Right atrium auricular region (tissue), 2 donors: Measurements from ENCODE around the gene MRPL1. TPM values are rescaled to one million over a fixed set of nuclear protein-coding genes. Genes with fewer than 3 reads are reported as not detected.

Source experiments
- DNase-seq: peaks from one replicate; pipeline ENCODE4 v3.0.0-alpha.2; 2019; ENCODE audit warnings: low spot score
- H3K27ac ChIP-seq, 2 donors: fragments of 200-600 bp; sonication (generic); 1 replicate in 1 of 2; 2 replicates in 1 of 2; pipeline ENCODE4 v1.5.1; 2016 to 2019
- H3K27me3 ChIP-seq, 2 donors: fragments of 200-600 bp; sonication (generic); one replicate each; pipeline versions ENCODE4 v1.5.1 to v1.6.0; 2017 to 2019
- H3K36me3 ChIP-seq: fragments of 200-600 bp; sonication (generic); one replicate; pipeline ENCODE4 v1.5.1; 2016
- H3K4me1 ChIP-seq, 2 donors: fragments of 200-600 bp; sonication (generic); one replicate each; pipeline versions ENCODE4 v1.5.1 to v1.6.0; 2017 to 2019
- H3K4me3 ChIP-seq, 2 donors: fragments of 200-600 bp; sonication (generic); 1 replicate in 1 of 2; 2 replicates in 1 of 2; pipeline ENCODE4 v1.5.1; 2017 to 2019; ENCODE audit warnings: mild to moderate bottlenecking in 1 of 2, moderate library complexity in 1 of 2
- H3K9me3 ChIP-seq, 2 donors: fragments of 200-600 bp; sonication (generic); one replicate each; pipeline ENCODE4 v1.5.1; 2019
- total RNA-seq, 2 donors: library from RNA; depleted of rRNA; stranded (reverse); fragments of >200 nt; gene quantifications; one replicate each; pipeline ENCODE4 v1.1.0, GENCODE V29; 2016
- TF ChIP-seq, protein P1 (sequence below), 2 donors: fragments of 200-600 bp; sonication (generic); IDR thresholded peaks; one replicate each; pipeline ENCODE4 v1.5.1; 2019; ENCODE audit warnings: antibody characterized with exemption in 2 of 2

Gene MRPL1
- total RNA-seq, 2 donors from 2014 or later: 17.4 to 32.0 TPM

GRCh38 chr4:77818602-77819403 is 43.8 kb upstream of the MRPL1 start, which contains the start of gene CNOT6L:
Gene CNOT6L, minus strand, starts transcription at chr4:77819368. Its CDS starts 60 bp downstream, at chr4:77819308.
- TF ChIP-seq, protein P1, sequence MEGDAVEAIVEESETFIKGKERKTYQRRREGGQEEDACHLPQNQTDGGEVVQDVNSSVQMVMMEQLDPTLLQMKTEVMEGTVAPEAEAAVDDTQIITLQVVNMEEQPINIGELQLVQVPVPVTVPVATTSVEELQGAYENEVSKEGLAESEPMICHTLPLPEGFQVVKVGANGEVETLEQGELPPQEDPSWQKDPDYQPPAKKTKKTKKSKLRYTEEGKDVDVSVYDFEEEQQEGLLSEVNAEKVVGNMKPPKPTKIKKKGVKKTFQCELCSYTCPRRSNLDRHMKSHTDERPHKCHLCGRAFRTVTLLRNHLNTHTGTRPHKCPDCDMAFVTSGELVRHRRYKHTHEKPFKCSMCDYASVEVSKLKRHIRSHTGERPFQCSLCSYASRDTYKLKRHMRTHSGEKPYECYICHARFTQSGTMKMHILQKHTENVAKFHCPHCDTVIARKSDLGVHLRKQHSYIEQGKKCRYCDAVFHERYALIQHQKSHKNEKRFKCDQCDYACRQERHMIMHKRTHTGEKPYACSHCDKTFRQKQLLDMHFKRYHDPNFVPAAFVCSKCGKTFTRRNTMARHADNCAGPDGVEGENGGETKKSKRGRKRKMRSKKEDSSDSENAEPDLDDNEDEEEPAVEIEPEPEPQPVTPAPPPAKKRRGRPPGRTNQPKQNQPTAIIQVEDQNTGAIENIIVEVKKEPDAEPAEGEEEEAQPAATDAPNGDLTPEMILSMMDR (IDR thresholded peaks at IDR 0.05): no peak
- no peaks in the 10 kb centered on the region for H3K36me3 ChIP-seq
- peak within 1 kb of the TSS; percentile 99 for H3K27ac ChIP-seq
- H3K4me1 ChIP-seq: peaks cover 0 to 38% of the 10 kb centered on the region in 2 donors
- no peaks in the 10 kb centered on the region for H3K27me3 ChIP-seq
- peak; percentile 78 for DNase-seq
- no peaks in the 10 kb centered on the region for H3K9me3 ChIP-seq
- peak within 1 kb of the TSS; percentile 84 to 87 for H3K4me3 ChIP-seq

DNA sequence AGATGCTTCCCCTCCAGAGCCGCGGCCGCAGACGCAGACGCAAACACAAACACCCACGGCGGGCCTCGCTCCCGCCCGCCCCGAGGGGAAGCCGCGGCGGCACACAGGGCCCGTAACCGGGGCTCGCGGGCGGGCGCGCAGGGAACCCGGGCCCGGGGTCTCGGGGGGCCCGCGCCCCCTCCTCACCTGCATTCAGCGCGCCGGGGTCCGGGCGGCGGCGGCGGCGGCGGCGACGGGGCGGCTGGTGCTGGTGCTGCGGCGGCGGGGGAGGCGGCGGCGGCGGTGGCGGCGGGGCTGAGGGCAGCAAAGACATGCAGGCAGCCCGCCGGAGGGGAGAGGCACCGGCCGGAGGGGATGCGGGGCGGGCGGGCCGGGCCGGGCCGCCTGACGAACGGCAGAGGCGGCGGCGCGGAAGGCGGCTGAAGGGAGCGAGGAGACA is 43.2 kb upstream of the MRPL1 start:
- peaks cover 0 to 36% of the 10 kb centered on the region in 2 donors for H3K4me1 ChIP-seq

DNA sequence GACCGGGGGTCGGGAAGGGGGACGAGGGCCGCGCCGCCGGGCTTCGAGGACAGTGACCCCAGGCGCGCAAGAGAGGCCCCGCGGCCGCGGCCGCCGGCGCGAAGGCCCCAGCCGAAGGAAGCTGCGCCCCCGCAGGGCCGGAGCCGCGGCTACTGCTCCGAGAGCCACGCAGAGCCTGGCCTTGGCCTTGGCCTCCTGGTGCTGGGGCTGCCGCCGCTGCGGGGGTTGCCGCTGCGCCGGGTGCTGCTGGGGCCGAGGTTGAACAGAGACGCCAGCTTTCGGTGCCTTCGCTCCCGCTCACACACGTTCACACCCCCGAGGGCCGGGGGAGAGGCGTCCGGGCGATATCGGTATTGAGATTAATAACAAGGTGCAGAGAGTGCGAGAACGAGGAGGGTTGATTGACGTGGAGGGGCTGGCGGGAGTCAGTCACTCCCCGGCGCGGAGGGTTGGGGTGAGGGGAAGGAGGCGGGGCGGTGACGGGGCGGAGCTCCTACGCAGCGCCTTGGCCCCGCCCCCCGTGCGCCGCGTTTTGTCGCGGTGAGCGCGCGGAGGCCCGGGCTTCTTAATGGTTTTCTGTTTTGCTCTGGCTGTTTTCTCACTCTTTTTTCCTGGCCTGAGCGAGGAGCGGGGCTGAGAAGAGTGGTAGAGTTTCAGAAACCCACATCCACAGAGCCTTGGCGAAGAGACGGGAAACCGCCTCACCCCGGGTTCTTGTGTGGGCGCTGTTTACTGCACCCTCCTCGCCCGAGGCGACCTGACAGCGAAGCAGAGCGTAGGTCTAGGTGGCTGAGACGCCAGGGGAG is 42.6 kb upstream of the MRPL1 start:
- Histone ChIP-seq H3K4me1 (peaks cover 0 to 30% of the 10 kb centered on the region in 2 donors), H3K27ac (peak overlapping the region; percentile 99), H3K9me3 (no peaks in the 10 kb centered on the region), H3K4me3 (peak overlapping the region; percentile 84 to 87), H3K27me3 (no peaks in the 10 kb centered on the region), H3K36me3 (no peaks in the 10 kb centered on the region)
- TF ChIP-seq, protein P1 (IDR thresholded peaks at IDR 0.05): no peak
- DNase-seq: peak; percentile 91

More for the DNA sequence above, 43.2 kb upstream of the MRPL1 start:
- DNase-seq: no peak
- H3K36me3 ChIP-seq: no peaks in the 10 kb centered on the region
- no peaks in the 10 kb centered on the region for H3K9me3 ChIP-seq
- H3K4me3 ChIP-seq: peak overlapping the region; percentile 84 to 87
- TF ChIP-seq, protein P1 (IDR thresholded peaks at IDR 0.05): no peak
- peak overlapping the region; percentile 99 for H3K27ac ChIP-seq
- H3K27me3 ChIP-seq: no peaks in the 10 kb centered on the region

DNA sequence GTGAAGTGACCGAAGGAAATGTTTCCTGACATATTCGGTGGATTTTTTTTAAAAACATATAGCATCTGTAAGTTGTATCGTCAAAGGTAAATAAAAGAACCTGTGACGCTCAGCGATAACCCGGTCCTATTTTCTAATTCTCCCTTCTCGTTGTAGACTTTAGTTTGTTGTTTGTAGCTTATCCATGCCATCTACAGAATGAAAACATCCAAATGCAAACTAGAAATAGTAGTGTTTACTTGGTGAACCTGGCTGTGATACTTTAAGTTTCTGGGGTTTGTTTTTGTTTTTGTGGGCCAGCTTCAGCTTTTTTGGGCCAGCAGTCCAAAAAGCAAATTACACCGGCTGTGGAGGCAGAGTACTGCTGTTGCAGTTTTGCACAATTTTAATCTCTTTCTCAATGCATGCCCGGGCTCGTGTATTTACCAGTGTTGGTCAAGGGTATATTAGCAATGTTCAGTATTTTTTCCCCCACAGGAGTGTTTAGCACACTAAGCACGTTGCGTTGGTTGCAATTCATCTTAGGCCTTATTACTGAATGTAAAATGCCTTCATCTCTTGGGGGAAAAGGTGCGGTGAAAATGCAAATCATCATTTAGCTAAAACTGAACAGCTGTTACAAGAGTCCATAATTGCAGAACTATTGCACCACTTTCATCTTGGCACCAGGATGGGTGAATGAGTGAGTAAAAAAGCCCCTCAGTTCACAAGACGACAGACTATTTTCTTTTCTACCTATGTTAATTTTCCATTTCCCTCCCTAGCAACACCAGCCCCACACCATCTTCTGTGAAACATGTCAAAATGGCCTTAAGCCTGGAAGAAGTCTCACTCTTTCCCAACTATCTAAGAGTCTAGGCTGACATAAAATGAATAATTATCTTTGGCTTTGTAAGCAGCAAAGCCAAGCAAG is 41.7 kb upstream of the MRPL1 start:
- DNase-seq: no peak
- Histone ChIP-seq H3K4me1 (peaks cover 0 to 22% of the 10 kb centered on the region in 2 donors), H3K9me3 (no peaks in the 10 kb centered on the region), H3K27me3 (no peaks in the 10 kb centered on the region), H3K36me3 (no peaks in the 10 kb centered on the region), H3K27ac (peak overlapping the region; percentile 99), H3K4me3 (peak overlapping the region; percentile 84 to 87)
- TF ChIP-seq, protein P1 (IDR thresholded peaks at IDR 0.05): no peak

- Histone ChIP-seq H3K4me3 (no peak overlapping the region), H3K27me3 (no peaks in the 10 kb centered on the region), H3K9me3 (no peaks in the 10 kb centered on the region), H3K4me1 (peaks cover 0 to 21% of the 10 kb centered on the region in 2 donors), H3K27ac (peak overlapping the region in 1 of 2 donors; percentile 99), H3K36me3 (no peaks in the 10 kb centered on the region)
- TF ChIP-seq, protein P1 (IDR thresholded peaks at IDR 0.05): no peak
- no peak for DNase-seq
These were observed 40.9 kb upstream of the MRPL1 start for GRCh38 chr4:77821775-77822174.
